ENCODE data around the gene TDRD1. TPM values are rescaled to one million over a fixed set of nuclear protein-coding genes. Genes with fewer than 3 reads are reported as not detected.

Gene TDRD1
- total RNA-seq, 1 donor from 2014 or later = 0.24 TPM

DNA sequence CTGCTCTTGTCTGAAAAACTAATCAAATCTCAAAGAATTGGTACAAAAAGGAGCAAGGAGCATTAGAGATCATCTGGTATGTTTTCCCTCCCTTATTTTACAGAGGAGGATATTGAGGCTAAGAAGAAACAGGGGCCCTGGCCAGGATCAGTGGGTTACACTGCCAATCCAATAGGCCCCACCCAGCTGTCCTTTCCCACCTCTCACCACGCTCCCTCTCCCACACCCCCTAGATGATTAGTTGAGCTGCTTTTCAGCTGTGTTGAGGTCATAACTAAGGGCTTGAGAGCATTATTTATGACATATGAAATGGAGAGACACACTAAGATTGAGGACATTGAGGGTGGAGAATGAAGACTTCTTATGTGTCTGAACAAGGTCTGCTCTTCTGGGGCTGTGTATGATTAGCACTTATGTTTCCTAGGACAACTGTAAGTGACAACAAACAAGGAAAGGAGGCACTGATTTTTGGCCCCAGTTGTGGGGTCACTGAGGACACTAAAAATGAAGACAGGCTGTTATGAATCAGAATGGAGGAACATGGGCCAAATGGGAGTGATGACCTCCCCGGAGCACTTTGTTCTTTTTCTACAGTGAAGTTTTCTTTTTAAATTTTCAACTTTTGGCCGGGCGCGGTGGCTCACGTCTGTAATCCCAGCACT, 86.4 kb downstream of the TDRD1 start:
- DNase-seq (ENCODE audit: low spot score) = no peak

GRCh38 chr10:114266521-114266920, 87.4 kb downstream of the TDRD1 start:
- DNase-seq (ENCODE audit: low spot score) = peak; percentile 71

DNA sequence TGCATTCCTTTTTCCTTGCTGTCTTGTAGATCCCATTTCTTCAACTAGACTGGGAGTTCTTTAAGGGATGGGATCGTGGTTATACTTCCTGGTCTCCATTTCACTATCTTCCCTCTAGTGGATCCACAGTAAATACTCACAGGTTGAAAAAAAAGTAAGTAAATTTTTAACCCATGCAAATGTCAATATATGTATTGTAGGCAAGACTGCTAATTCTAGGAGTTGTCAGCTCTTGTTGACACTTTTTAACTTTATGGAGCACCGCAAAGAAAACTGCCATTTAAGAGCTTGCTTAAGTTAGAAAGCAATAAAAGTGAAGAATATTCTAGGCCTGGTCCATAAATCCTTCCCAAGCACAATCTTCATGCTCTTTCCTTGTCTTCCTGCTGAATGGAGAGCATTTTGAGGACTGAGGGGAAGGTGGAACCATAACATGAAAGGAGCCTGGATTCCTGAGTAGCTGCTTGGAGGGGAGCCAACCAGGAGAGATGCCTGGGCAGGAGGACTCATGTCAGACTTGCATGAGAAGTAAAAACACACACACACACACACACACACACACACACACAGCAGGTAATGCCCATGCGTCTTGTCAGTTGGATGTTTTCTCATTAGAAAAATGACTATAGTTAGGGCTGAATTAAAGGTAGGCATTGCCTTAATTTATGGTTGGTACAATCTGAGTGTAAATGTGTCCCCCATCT, 92.1 kb downstream of the TDRD1 start:
- peak; percentile 75 for DNase-seq (ENCODE audit: low spot score)

- peak; percentile 84 for DNase-seq (ENCODE audit: low spot score)
Measured at GRCh38 chr10:114271779-114272167, 92.6 kb downstream of the TDRD1 start.

DNA sequence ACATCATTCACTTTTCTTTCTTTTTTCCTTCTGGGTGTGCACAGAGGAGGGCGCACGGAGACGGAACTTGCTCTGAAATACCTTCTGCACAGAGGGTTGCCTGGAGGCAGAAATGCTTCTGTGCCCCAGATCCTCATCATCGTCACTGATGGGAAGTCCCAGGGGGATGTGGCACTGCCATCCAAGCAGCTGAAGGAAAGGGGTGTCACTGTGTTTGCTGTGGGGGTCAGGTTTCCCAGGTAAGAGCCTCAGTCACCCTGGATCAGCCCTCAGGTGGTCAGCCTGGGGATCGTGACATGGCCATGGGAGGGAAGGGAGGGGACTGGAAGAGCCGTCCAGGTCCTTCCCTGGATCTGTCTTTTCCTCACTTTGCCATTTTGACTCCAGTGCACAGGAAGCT, 93.5 kb downstream of the TDRD1 start:
- no peak for DNase-seq (ENCODE audit: low spot score)

DNA sequence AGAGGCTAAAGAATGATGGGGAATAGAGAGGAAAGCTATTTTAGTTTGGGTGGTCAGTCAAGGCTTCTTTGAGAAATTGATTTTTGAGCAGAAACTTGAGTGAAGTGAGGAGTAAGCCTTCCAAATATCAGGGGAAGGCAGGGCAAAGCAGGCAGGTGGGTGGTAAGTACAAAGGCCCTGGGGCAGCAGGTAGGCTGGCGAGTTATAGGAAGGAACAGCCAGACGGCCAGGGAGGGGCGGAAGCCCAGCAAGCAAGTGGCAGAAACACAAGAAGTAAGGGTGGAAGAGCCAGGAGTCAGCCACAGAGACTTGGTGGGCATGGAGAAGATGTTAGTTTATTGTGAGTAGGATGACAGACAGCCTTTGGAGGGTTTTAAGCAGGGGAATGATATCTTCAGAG, 94.8 kb downstream of the TDRD1 start:
- DNase-seq (ENCODE audit: low spot score) = no peak

- no peak for DNase-seq (ENCODE audit: low spot score)
Measured at GRCh38 chr10:114274616-114275453, 95.7 kb downstream of the TDRD1 start.

DNA sequence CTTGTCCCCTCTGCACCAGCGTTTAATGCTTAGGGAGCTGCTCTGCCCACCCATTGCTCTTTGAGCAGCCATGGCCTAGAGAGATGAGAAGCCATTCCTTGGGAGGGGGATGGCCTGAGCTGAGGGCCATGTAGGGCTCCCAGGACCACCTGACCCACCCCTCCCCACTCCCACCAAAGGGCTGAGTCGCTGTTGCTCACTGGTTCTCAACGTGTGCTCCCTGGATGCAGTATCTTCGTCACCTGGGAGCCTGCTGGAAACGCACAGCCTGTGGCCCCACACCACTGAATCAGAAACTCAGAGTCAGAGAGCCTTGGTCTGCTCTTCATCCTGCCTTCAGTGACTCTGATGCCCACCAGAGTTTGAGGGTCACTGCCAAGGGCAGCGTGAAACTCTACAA, 96.9 kb downstream of the TDRD1 start:
- DNase-seq (ENCODE audit: low spot score) = no peak

- no peak for DNase-seq (ENCODE audit: low spot score)
Measured at GRCh38 chr10:114276671-114277070, 97.5 kb downstream of the TDRD1 start.

GRCh38 chr10:114278140-114278883, 99.2 kb downstream of the TDRD1 start:
- no peak for DNase-seq (ENCODE audit: low spot score)

DNA sequence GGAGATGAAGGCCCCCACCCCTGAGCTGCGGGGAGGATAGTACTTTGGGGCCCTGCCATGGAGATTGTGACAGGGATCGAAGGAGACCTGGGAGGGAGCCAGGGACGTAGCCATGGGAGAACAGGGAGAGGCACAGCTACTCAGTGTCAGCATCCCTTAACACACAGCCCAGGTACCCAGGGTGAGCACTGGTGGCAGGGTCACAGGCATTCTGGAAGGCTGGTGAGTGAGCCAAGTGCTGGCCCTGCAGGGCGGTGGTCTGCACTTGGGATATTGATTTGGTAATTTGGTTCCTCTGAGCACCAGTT, 99.7 kb downstream of the TDRD1 start:
- no peak for DNase-seq (ENCODE audit: low spot score)

DNA sequence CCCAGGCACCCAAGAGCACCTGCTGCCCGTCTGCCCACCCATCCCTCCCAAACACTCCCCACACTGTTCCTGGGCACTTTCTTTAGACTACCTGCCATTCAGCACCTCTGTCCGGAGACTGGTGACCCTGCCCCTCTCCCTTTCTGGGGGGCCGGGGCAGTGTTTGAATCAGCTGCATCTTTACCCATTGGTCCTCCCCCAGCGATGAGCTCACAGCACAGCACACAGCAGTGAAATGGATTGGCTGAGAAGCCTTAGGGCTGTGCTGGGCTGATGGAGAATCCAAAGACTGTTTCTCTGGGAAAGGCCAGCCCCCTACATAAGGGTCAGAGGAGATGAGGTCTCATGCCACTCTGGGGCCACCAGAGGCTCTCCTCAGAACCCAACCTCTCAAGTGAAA, 100.1 kb downstream of the TDRD1 start:
- DNase-seq (ENCODE audit: low spot score) = no peak

DNA sequence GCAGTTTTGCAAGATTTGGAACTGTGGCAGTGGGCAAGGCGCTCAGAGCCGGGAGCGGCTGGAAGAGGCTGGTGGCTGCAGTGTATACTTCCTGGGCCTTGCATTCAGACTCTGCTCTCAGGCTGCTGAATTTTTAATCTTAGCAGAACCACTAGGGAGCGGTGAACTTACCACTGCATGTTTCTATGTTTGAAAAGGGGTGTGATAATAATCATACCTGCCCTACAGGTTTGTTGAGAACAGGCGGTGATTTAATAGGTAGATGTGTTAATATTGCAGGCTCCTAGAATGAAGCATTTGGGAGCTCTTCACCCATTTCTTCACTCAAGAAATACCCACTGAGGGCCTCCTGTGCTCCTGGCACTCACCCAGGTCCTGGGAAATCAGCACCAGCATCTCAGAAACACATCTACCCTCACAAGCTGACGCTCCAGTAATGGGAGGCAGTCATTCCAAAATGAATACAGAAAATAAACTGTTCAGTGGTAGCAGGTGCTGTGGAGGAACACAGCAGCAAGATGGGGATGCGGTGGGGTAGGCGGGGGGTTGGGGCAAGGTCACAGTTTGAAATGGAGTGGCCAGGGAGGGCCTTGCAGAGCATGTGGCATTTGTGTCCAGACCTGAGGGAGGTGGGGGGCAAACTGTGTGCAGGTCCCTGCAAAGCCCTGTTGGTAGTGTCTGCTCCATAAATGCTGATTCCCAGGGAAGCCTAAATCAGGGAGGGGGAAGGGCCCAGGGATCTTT, 100.9 kb downstream of the TDRD1 start:
- peak; percentile 48 for DNase-seq (ENCODE audit: low spot score)

DNA sequence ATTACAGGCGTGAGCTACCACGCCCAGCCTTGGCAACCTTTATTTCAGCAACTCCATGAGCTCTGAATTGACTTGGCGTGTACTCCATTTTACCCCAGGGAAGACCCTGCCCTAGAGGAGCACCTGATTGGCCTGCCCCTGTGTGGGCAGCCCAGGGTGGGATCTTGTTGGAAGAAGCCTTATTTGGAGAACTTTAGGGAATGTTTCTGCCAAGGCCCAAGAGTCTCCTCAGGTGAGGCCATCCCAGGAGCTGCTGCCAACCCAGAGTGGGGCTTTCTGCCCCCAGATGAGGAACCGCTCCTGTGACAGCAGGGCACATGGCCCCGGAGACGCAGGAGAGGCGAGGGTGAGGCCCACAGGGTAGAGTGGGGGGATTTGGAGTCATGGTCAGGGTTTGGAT, 101.9 kb downstream of the TDRD1 start:
- no peak for DNase-seq (ENCODE audit: low spot score)

DNA sequence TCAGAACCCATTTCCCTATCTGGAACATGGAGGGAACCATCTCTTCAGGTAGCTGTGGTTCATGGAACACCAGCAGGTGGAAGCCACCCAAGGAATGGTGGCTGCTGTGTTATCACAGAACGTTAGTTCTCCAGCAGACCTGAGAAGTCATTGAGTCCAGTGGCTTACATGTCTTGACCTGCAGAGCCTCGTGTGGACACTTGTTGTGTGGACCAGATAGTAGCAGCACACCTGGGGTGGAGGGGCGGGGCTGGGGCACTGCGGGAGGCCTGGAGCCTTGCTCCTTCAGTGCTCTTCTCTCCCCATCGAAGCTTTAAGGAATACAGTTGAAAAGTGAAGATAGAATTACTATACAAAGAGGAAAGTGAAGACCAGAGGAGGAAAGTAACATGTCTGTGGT, 102.3 kb downstream of the TDRD1 start:
- DNase-seq (ENCODE audit: low spot score) = no peak

Other genes with a start within 250 kb of the TDRD1 start
- gene ADRB1, start 135.5 kb upstream of the TDRD1 start, total RNA-seq (ENCODE audit: insufficient read depth, low replicate concordance) = 0.72 TPM
- 42.6 TPM for gene CCDC186, start 5.2 kb upstream of the TDRD1 start, total RNA-seq (ENCODE audit: insufficient read depth, low replicate concordance)
- 2.2 TPM for gene VWA2, start 59.9 kb downstream of the TDRD1 start, total RNA-seq (ENCODE audit: insufficient read depth, low replicate concordance)
- 23.1 TPM for gene AFAP1L2, start 225.1 kb downstream of the TDRD1 start, total RNA-seq (ENCODE audit: insufficient read depth, low replicate concordance)